Measurements from ENCODE around the gene ZG16B. TPM values are rescaled to one million over a fixed set of nuclear protein-coding genes. Genes with fewer than 3 reads are reported as not detected.

The ZG16B gene
- total RNA-seq (0.49 TPM), polyA plus RNA-seq (ENCODE audit: insufficient read depth in 1 of 8, insufficient read length in 8 of 8, low replicate concordance in 1 of 8) (under 1 TPM in 7 of 8 donors, not detected in 1; 0.28 to 0.61 (median 0.38) TPM)
- long read RNA-seq, donor 1: 0 reads
- long read RNA-seq, donor 2: 0 reads
- long read RNA-seq, donor 3: 0 reads
- long read RNA-seq, donor 4: 0 reads
- long read RNA-seq, donor 5: 0 reads
- long read RNA-seq, donor 6: 0 reads
- long read RNA-seq, donor 7: 0 reads
- long read RNA-seq, donor 8: 0 reads
- long read RNA-seq, donor 9, partial matches to known transcripts: 0 of 2 reads
- long read RNA-seq, donor 9, other reads (novel, unspliced or antisense): 0 of 2 reads
- long read RNA-seq, donor 10, partial matches to known transcripts: 0 of 1 reads
- long read RNA-seq, donor 10, other reads (novel, unspliced or antisense): 0 of 1 reads
- long read RNA-seq, donor 11, partial matches to known transcripts: 0 of 1 reads
- long read RNA-seq, donor 11, other reads (novel, unspliced or antisense): 0 of 1 reads

DNA sequence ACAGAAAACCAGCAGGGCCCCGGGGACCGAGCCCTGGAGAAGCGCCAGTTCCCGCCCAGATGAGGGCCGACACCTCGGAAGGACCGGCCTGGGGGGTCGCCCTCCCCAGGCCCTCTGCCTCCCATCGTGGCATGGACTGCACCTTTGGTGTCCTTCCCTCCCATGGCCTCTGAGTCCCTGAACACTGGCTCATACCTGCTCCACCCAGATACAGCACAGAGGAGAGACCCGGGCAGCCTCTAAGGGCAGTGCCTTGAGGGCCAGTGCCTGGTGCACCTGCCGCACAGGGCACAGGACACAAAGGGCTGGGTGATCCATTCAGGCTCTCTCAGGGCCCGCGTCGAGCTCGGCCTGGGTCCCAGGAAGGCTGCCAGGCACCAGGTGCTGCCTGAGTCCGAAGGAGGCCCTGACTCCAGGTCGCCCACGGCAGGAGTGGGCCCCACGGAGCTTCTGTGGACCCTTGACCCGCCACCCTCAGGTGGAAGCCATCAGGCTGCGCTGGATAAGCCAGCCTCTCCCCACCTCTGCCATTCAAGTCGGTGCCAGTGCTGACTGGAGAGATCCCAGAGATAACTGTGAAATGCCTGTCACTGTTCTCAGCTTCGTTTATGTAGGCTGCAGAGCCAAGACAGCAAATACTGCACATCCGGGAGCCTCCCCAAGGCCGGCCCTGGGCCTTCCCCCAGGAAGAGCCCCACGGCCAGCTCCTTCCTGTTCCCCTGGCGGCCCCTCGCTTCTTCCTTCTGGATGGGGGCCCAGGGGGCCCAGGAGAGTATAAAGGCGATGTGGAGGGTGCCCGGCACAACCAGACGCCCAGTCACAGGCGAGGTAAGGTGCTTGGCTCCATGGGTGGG is at the start of gene ZG16B:
Gene ZG16B, plus strand, starts transcription at position 803 of the 854 bp plus-strand sequence. CDS start 139 bp downstream, outside the sequence.
- Histone ChIP-seq H3K27ac (ENCODE audit: low read length) (no peak within 1 kb of the TSS), H3K4me3 (ENCODE audit: low read length) (no peak within 1 kb of the TSS), H3K36me3 (ENCODE audit: control insufficient read depth, insufficient read depth, low read length) (no peaks in the 10 kb centered on the region), H3K9me3 (replicated peaks; ENCODE audit: control insufficient read depth, low read depth, low read length) (no peaks in the 10 kb centered on the region), H3K4me1 (ENCODE audit: control insufficient read depth, insufficient read depth, low read length) (peaks cover 4% of the 10 kb centered on the region), H3K27me3 (ENCODE audit: control insufficient read depth, insufficient read depth, low read length) (peaks cover 14% of the 10 kb centered on the region)
- DNase-seq: no peak
- 72% methylated on average over 27 of the region's 32 CpGs for WGBS (ENCODE audit: insufficient coverage)

GRCh38 chr16:2782583-2783351 is 47.3 kb upstream of the ZG16B start:
- Histone ChIP-seq H3K9me3 (replicated peaks; ENCODE audit: control insufficient read depth, low read depth, low read length) (no peaks in the 10 kb centered on the region), H3K4me1 (ENCODE audit: control insufficient read depth, insufficient read depth, low read length) (peaks cover 15% of the 10 kb centered on the region), H3K27ac (ENCODE audit: low read length) (no peak overlapping the region), H3K27me3 (ENCODE audit: control insufficient read depth, insufficient read depth, low read length) (peaks cover 45% of the 10 kb centered on the region), H3K36me3 (ENCODE audit: control insufficient read depth, insufficient read depth, low read length) (no peaks in the 10 kb centered on the region), H3K4me3 (ENCODE audit: low read length) (no peak overlapping the region)
- 75% methylated on average over 16 of the region's 20 CpGs for WGBS (ENCODE audit: insufficient coverage)
- no peak for DNase-seq

DNA sequence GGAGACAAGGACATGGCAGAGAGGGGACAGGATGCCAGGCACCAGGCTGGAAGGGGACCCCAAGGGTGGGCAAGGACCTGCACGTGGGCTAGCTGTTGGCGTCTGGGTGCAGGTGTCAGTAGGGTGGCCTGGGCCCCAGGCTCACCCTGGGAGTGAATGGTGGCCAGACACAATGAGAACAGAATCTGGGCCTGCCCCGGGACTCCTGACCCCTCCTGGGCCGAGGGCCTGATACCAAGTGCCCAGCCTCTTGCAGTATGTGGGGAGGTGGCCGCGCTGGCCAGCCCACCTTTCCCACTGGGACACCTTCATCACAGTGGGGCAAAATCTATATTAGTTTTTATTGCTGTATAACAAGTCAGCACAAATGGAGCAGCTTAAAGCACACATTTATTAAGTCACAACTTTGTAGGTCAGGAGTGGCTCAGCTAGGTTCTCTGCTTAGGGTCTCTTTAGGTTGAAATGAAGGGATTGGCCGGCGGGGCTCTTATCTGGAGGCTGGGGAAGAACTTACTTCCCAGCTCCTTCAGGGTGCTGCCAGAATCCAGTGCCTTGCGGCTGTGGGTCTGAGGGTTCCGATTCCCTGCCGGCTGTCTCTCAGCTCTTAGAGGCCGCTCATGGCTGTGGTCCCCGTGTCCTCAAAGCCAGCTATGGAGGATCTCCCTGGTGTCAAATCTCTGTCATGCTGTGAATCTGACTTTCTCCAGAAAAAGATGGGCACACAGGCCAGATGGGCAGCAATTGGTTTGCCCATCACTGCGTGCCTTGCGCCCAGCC is 46.3 kb upstream of the ZG16B start:
- Histone ChIP-seq H3K4me3 (ENCODE audit: low read length) (no peak overlapping the region), H3K27me3 (ENCODE audit: control insufficient read depth, insufficient read depth, low read length) (peaks cover 50% of the 10 kb centered on the region), H3K4me1 (ENCODE audit: control insufficient read depth, insufficient read depth, low read length) (peaks cover 6% of the 10 kb centered on the region), H3K36me3 (ENCODE audit: control insufficient read depth, insufficient read depth, low read length) (no peaks in the 10 kb centered on the region), H3K9me3 (replicated peaks; ENCODE audit: control insufficient read depth, low read depth, low read length) (no peaks in the 10 kb centered on the region), H3K27ac (ENCODE audit: low read length) (no peak overlapping the region)
- DNase-seq: no peak
- 78% methylated on average over 12 of the region's 15 CpGs for WGBS (ENCODE audit: insufficient coverage)

DNA sequence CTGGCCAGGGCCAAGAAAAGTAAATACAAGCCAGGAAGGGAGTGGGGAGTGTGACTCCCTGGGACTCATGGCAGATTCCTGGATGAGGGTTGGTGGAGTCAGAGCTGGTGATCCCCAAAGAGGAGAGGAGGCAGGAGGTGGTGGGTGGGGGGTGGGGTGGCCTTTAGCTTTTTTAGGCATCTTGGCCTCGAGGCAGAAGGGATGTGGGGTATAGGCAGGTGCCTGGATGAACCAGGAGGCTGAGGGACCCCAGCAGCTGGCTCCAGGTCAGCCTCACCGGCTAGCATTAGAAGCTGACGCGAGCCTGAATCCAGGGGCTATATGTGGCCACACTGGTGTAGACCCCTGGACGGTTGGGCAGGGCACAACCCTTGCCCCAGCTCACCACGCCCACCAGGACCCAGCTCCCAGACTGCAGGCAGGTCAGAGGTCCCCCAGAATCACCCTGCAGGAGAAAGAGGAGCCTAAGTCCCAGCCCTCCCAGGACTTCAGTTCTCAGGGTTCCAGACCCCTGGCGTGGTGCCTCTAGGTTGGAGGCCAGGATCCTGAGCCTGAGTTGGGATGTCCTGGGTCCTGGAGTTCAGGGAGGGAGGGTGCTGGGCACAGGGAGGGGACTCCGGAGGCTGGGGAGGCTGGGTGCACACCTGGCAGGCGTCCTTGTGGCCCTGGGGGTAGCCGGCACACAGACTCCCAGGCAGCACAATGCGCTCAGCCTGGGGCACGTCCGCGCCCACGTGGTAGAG is 45.6 kb upstream of the ZG16B start:
- H3K36me3 ChIP-seq (ENCODE audit: control insufficient read depth, insufficient read depth, low read length): no peaks in the 10 kb centered on the region
- no peak for DNase-seq
- no peaks in the 10 kb centered on the region for H3K9me3 ChIP-seq (replicated peaks; ENCODE audit: control insufficient read depth, low read depth, low read length)
- peaks cover 57% of the 10 kb centered on the region for H3K27me3 ChIP-seq (ENCODE audit: control insufficient read depth, insufficient read depth, low read length)
- no peak overlapping the region for H3K27ac ChIP-seq (ENCODE audit: low read length)
- no peaks in the 10 kb centered on the region for H3K4me1 ChIP-seq (ENCODE audit: control insufficient read depth, insufficient read depth, low read length)
- no peak overlapping the region for H3K4me3 ChIP-seq (ENCODE audit: low read length)
- WGBS (ENCODE audit: insufficient coverage): 48% methylated on average over 15 of the region's 15 CpGs

DNA sequence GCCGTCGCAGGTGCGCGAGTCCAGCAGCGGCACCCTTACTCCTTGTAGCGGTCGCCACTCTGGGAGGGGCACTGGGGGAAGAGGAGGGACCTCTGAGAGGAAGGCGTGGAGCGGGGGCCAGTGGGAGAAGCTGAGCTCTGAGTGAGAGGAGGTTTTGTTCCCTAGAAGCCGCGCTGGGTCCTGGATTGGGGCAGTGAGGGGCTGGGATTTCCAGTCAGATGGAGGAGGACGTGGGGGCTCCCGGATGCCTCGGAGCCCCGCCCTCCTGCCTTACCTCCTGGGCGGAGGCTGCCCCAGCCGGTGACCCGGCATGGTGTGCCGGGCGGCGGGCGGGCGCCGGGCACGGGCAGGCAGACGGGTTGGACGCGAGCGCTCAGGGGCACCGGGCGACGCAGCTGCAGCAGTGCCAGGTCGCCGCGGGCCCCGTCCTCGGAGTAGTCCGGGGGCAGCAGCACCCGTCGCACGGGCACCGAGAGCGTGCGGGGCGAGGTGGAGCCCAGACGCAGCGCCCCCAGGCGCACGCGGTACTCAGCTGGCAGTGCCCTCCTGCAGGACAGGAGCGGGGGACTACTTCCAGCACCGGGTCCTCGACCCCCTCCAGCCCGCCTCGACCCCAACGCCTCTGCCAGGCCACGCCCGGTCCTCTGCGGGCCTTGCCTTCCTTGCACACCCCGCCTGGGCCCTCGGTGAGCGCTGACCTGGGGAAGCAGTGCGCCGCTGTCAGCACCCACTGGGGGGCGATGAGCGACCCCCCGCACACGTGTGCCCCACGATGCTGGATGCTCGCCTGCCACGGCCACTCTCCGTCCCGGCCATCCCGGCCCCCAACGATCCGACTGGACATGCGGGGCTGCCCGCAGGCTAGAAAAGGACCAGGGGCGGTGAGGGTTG is 44.8 kb upstream of the ZG16B start:
- Histone ChIP-seq H3K27me3 (ENCODE audit: control insufficient read depth, insufficient read depth, low read length) (peaks cover 64% of the 10 kb centered on the region), H3K4me1 (ENCODE audit: control insufficient read depth, insufficient read depth, low read length) (no peaks in the 10 kb centered on the region), H3K36me3 (ENCODE audit: control insufficient read depth, insufficient read depth, low read length) (no peaks in the 10 kb centered on the region), H3K4me3 (ENCODE audit: low read length) (no peak overlapping the region), H3K9me3 (replicated peaks; ENCODE audit: control insufficient read depth, low read depth, low read length) (no peaks in the 10 kb centered on the region), H3K27ac (ENCODE audit: low read length) (no peak overlapping the region)
- DNase-seq: no peak
- WGBS (ENCODE audit: insufficient coverage): 9% methylated on average over 70 of the region's 79 CpGs

- H3K27ac ChIP-seq (ENCODE audit: low read length): no peak overlapping the region
- DNase-seq: no peak
- peaks cover 73% of the 10 kb centered on the region for H3K27me3 ChIP-seq (ENCODE audit: control insufficient read depth, insufficient read depth, low read length)
- H3K4me1 ChIP-seq (ENCODE audit: control insufficient read depth, insufficient read depth, low read length): no peaks in the 10 kb centered on the region
- WGBS (ENCODE audit: insufficient coverage): 44% methylated on average over 9 of the region's 15 CpGs
- no peaks in the 10 kb centered on the region for H3K9me3 ChIP-seq (replicated peaks; ENCODE audit: control insufficient read depth, low read depth, low read length)
- H3K4me3 ChIP-seq (ENCODE audit: low read length): no peak overlapping the region
- H3K36me3 ChIP-seq (ENCODE audit: control insufficient read depth, insufficient read depth, low read length): no peaks in the 10 kb centered on the region
These were observed 43.9 kb upstream of the ZG16B start for GRCh38 chr16:2786061-2786825.

DNA sequence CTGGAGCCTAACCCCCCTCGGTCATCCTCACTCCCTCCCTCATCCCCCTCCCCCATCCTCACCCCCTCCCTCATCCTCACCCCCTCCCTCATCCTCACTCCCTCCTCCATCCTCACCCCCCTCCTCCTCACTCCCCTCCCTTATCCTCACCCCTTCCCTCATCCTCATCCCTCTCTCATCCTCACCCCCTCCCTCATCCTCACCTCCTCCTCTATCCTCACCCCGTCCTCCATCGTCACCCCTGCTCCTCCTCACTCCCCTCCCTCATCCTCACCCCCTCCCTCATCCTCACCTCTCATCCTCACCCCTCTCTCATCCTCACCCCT is 43.3 kb upstream of the ZG16B start:
- no peaks in the 10 kb centered on the region for H3K36me3 ChIP-seq (ENCODE audit: control insufficient read depth, insufficient read depth, low read length)
- H3K4me1 ChIP-seq (ENCODE audit: control insufficient read depth, insufficient read depth, low read length): no peaks in the 10 kb centered on the region
- no peak overlapping the region for H3K27ac ChIP-seq (ENCODE audit: low read length)
- H3K9me3 ChIP-seq (replicated peaks; ENCODE audit: control insufficient read depth, low read depth, low read length): no peaks in the 10 kb centered on the region
- H3K27me3 ChIP-seq (ENCODE audit: control insufficient read depth, insufficient read depth, low read length): peaks cover 76% of the 10 kb centered on the region
- no peak overlapping the region for H3K4me3 ChIP-seq (ENCODE audit: low read length)
- WGBS (ENCODE audit: insufficient coverage): 36% methylated on average over 3 of the region's 3 CpGs
- DNase-seq: no peak

DNA sequence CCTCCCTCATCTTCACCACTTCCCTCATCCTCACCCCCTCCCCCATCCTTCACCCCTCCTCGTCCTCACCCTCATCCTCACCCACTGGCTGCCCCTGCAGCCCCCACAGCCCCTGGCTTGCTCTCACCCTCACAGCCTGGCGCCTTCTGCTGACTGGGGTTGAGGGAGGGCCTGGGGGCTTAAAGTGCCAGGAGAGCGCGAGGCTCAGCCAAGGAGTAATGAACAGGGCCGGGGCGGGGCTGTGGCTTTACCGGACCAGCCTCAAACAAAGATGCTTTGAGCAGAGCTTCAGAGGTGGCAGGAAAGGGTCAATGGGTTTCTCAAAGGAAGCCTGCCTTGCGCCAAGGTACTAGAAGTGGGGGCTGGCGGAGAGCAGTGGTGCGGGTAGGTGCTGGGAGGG is 42.7 kb upstream of the ZG16B start, which contains the start of gene PRSS33:
Gene PRSS33, minus strand, starts transcription at position 155 of the 400 bp plus-strand sequence. CDS start 1,013 bp downstream, outside the sequence.
- H3K36me3 ChIP-seq (ENCODE audit: control insufficient read depth, insufficient read depth, low read length): no peaks in the 10 kb centered on the region
- H3K9me3 ChIP-seq (replicated peaks; ENCODE audit: control insufficient read depth, low read depth, low read length): no peaks in the 10 kb centered on the region
- H3K4me1 ChIP-seq (ENCODE audit: control insufficient read depth, insufficient read depth, low read length): no peaks in the 10 kb centered on the region
- DNase-seq: no peak
- no peak within 1 kb of the TSS for H3K4me3 ChIP-seq (ENCODE audit: low read length)
- H3K27me3 ChIP-seq (ENCODE audit: control insufficient read depth, insufficient read depth, low read length): peaks cover 76% of the 10 kb centered on the region
- no peak within 1 kb of the TSS for H3K27ac ChIP-seq (ENCODE audit: low read length)
- 23% methylated on average over 6 of the region's 10 CpGs for WGBS (ENCODE audit: insufficient coverage)

All from muscle of leg (tissue), 16 donors.